GM12878 (cell line): ENCODE results near the gene WNK2.

Experiments
- CEBPB ChIP-seq, 2 experiments: fragments of 150-350 bp in 1 of 2; IDR thresholded peaks; 2 replicates each; pipeline ENCODE4 v1.6.1; 2012 to 2014; ENCODE audit warnings: low read depth in 2 of 2, low read length in 2 of 2, borderline replicate concordance in 1 of 2, inconsistent platforms in 1 of 2
- CHD1 ChIP-seq: IDR thresholded peaks from 2 replicates; pipeline ENCODE4 v1.6.1; 2012; ENCODE audit warnings: low read depth, low read length, improper control_type of control experiment
- GABPA ChIP-seq: IDR thresholded peaks from 2 replicates; pipeline ENCODE4 v1.6.1; 2014; ENCODE audit warnings: antibody characterized with exemption, low read depth, mild to moderate bottlenecking, inconsistent platforms
- JUND ChIP-seq: IDR thresholded peaks from 2 replicates; pipeline ENCODE4 v1.6.1; 2012; ENCODE audit warnings: low read depth, mild to moderate bottlenecking, low read length, improper control_type of control experiment, moderate library complexity
- NFIC ChIP-seq: IDR thresholded peaks from 2 replicates; pipeline ENCODE4 v1.6.1; 2012; ENCODE audit warnings: low read depth, mild to moderate bottlenecking, inconsistent platforms, low read length, moderate library complexity
- RAD21 ChIP-seq: IDR thresholded peaks from 2 replicates; pipeline ENCODE4 v1.6.1; 2011; ENCODE audit warnings: mild to moderate bottlenecking, low read depth, low read length, moderate library complexity; ENCODE audit not compliant: insufficient read depth
- TF ChIP-seq, protein P1 (sequence below), 3 experiments: IDR thresholded peaks in 2 of 3; conservative IDR thresholded peaks in 1 of 3; 2 replicates each; pipeline ENCODE4 v1.5.1; 2011; ENCODE audit warnings: low read depth in 3 of 3, low read length in 3 of 3, mild to moderate bottlenecking in 3 of 3, control low read depth in 2 of 3, moderate library complexity in 2 of 3, inconsistent platforms in 1 of 3, mixed read lengths in 1 of 3; ENCODE audit not compliant: control insufficient read depth in 2 of 3, insufficient read depth in 1 of 3; ENCODE audit errors: extremely low read depth in 1 of 3

DNA sequence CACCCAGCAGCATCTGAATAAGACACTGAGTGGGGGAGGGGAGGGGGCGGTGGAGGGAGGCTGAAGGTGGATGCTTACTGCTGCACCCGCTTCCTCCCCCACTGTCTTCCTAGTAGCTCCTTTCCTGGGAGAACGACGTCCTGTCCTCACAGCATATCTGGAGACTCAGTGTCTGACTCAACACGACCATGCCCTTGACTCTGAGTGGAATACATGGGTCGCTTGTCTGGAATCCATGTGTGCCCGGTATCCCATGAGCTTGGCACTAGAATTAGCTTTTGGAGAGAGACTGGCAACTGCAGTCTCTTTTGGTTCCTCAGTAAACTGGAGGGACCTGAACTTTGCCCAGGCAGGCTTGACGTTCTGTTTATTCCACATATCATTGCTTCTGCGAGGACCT, 142.1 kb downstream of the WNK2 start:
- TF ChIP-seq GABPA, result no peak
- TF ChIP-seq, protein P1, sequence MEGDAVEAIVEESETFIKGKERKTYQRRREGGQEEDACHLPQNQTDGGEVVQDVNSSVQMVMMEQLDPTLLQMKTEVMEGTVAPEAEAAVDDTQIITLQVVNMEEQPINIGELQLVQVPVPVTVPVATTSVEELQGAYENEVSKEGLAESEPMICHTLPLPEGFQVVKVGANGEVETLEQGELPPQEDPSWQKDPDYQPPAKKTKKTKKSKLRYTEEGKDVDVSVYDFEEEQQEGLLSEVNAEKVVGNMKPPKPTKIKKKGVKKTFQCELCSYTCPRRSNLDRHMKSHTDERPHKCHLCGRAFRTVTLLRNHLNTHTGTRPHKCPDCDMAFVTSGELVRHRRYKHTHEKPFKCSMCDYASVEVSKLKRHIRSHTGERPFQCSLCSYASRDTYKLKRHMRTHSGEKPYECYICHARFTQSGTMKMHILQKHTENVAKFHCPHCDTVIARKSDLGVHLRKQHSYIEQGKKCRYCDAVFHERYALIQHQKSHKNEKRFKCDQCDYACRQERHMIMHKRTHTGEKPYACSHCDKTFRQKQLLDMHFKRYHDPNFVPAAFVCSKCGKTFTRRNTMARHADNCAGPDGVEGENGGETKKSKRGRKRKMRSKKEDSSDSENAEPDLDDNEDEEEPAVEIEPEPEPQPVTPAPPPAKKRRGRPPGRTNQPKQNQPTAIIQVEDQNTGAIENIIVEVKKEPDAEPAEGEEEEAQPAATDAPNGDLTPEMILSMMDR (IDR thresholded peaks at IDR 0.05 in 2 of 3, conservative IDR thresholded peaks at IDR 0.05 in 1 of 3; ENCODE audit: control insufficient read depth in 2 of 3, extremely low read depth in 1 of 3, insufficient read depth in 1 of 3, low read depth in 3 of 3, low read length in 3 of 3), result no peak
- no peak for TF ChIP-seq CEBPB (IDR thresholded peaks at IDR 0.05; ENCODE audit: borderline replicate concordance in 1 of 2, low read depth in 2 of 2, low read length in 2 of 2)
- no peak for TF ChIP-seq JUND
- TF ChIP-seq RAD21, result no peak
- TF ChIP-seq NFIC, result no peak
- TF ChIP-seq CHD1, result no peak
